Inflammatory macrophage treated with lipopolysaccharide for 1 hour (primary cell): ENCODE data around the gene WNT2B.
"Not testable (repeated sequence)": the region's sequence is repeated elsewhere in the genome, so short reads cannot be mapped to it uniquely, and the experiment has no call there.

Experiments
- DNase-seq, 2 donors: peaks; one replicate each; pipeline ENCODE4 v3.0.0-alpha.2; 2020 to 2022

Gene WNT2B

GRCh38 chr1:112508278-112509004, at the start of gene WNT2B:
Gene WNT2B, plus strand, starts transcription at chr1:112508965. Its CDS starts 298 bp downstream, at chr1:112509263.
- DNase-seq: no peak

GRCh38 chr1:112460615-112461014, 48.1 kb upstream of the WNT2B start:
- DNase-seq: no peak

- DNase-seq: no peak
These were observed 47.4 kb upstream of the WNT2B start for GRCh38 chr1:112461200-112461871.

- no peak for DNase-seq
These were observed 45.8 kb upstream of the WNT2B start for GRCh38 chr1:112462953-112463279.

- no peak for DNase-seq
These were observed 44.3 kb upstream of the WNT2B start for GRCh38 chr1:112464501-112464900.

- DNase-seq: peak in 1 of 2 donors; percentile 8
These were observed 43.6 kb upstream of the WNT2B start for GRCh38 chr1:112465122-112465521.

- DNase-seq: peak; percentile 95 to 98
These were observed 42.6 kb upstream of the WNT2B start for GRCh38 chr1:112466078-112466660.

GRCh38 chr1:112470324-112470723, 38.4 kb upstream of the WNT2B start:
- not testable (repeated sequence) for DNase-seq

- peak; percentile 72 to 87 for DNase-seq
These were observed 37.8 kb upstream of the WNT2B start for GRCh38 chr1:112470966-112471365.

- DNase-seq: no peak
These were observed 36.6 kb upstream of the WNT2B start for GRCh38 chr1:112472142-112472541.

GRCh38 chr1:112477550-112477949, 31.2 kb upstream of the WNT2B start:
- DNase-seq: no peak

GRCh38 chr1:112478314-112478713, 30.5 kb upstream of the WNT2B start:
- no peak for DNase-seq

- DNase-seq: not testable (repeated sequence)
These were observed 22.7 kb upstream of the WNT2B start for GRCh38 chr1:112486063-112486462.

GRCh38 chr1:112487686-112488085, 21.1 kb upstream of the WNT2B start:
- DNase-seq: not testable (repeated sequence)

GRCh38 chr1:112488141-112488540, 20.6 kb upstream of the WNT2B start:
- no peak for DNase-seq

- DNase-seq: no peak
These were observed 16.7 kb upstream of the WNT2B start for GRCh38 chr1:112492076-112492475.

GRCh38 chr1:112493351-112493750, 15.4 kb upstream of the WNT2B start:
- no peak for DNase-seq

- DNase-seq: no peak
These were observed 12.5 kb upstream of the WNT2B start for GRCh38 chr1:112496290-112496689.

GRCh38 chr1:112501810-112502641, 6.7 kb upstream of the WNT2B start:
- peak; percentile 66 to 73 for DNase-seq

- no peak for DNase-seq
These were observed 5.9 kb upstream of the WNT2B start for GRCh38 chr1:112502826-112503225.

GRCh38 chr1:112504001-112504660, 4.6 kb upstream of the WNT2B start:
- no peak for DNase-seq

GRCh38 chr1:112504661-112505399, 3.9 kb upstream of the WNT2B start:
- no peak for DNase-seq
